Posterior vena cava (tissue), 2 donors: ENCODE results near the gene ENOX1. TPM values are rescaled to one million over a fixed set of nuclear protein-coding genes. Genes with fewer than 3 reads are reported as not detected.
"Not testable (repeated sequence)": the region's sequence is repeated elsewhere in the genome, so short reads cannot be mapped to it uniquely, and the experiment has no call there.

Experiments
- DNase-seq: peaks from one replicate; pipeline ENCODE4 v3.0.0-alpha.2; 2020; ENCODE audit warnings: low spot score
- intact Hi-C, 2 donors: fragments of 100-400 bp; cut with DNase I; formaldehyde crosslinking; loops; one replicate each; pipeline versions ENCODE4 v1.14.1 to v1.14.2; 2022 to 2023
- total RNA-seq, 2 donors: library from RNA; stranded (reverse); fragmentation: NEBNext Ultra II Directional; extraction: Animal tissue kit (Norgen Biotek cat#: 25700); gene quantifications; one replicate each; pipeline ENCODE4 v1.2.1, GENCODE V29; 2021
- donor health status: DM: yes; HTN: yes; CAD: no.
- donor health status: DM: yes; HTN: yes; CAD: no.

Gene ENOX1
- total RNA-seq, 2 donors from 2014 or later = 2.7 to 5.3 TPM

GRCh38 chr13:43195112-43195511 lies 591.7 kb downstream of the ENOX1 start:
- DNase-seq = no peak
- intact Hi-C loops = no loop called here

- intact Hi-C loops = no loop called here
- DNase-seq = no peak
These were observed 592.9 kb downstream of the ENOX1 start for GRCh38 chr13:43193789-43194420.

GRCh38 chr13:43191546-43191945 lies 595.2 kb downstream of the ENOX1 start:
- intact Hi-C loops = no loop called here
- no peak for DNase-seq

GRCh38 chr13:43185226-43185625 lies 601.5 kb downstream of the ENOX1 start:
- intact Hi-C loops = no loop called here
- DNase-seq = no peak

GRCh38 chr13:43180837-43181236 lies 605.9 kb downstream of the ENOX1 start:
- DNase-seq = no peak
- intact Hi-C loops = no loop called here

- no peak for DNase-seq
- intact Hi-C loops = no loop called here
These were observed 606.6 kb downstream of the ENOX1 start for GRCh38 chr13:43180036-43180660.

- DNase-seq = no peak
- intact Hi-C loops = no loop called here
These were observed 615.3 kb downstream of the ENOX1 start for GRCh38 chr13:43171489-43171888.

- intact Hi-C loops = no loop called here
These were observed 616.3 kb downstream of the ENOX1 start for GRCh38 chr13:43170506-43170905.

GRCh38 chr13:43168434-43168833 lies 618.3 kb downstream of the ENOX1 start:
- DNase-seq, intact Hi-C loops: not testable (repeated sequence)

More at GRCh38 chr13:43170506-43170905, 616.3 kb downstream of the ENOX1 start:
- DNase-seq = no peak

- DNase-seq = no peak
- intact Hi-C loops = no loop called here
These were observed 619.0 kb downstream of the ENOX1 start for GRCh38 chr13:43167731-43168130.

- intact Hi-C loops = no loop called here
- no peak for DNase-seq
These were observed 619.9 kb downstream of the ENOX1 start for GRCh38 chr13:43166644-43167457.

Other genes starting within 250 kb of the ENOX1 start
- gene CCDC122, start 92.8 kb upstream of the ENOX1 start, total RNA-seq = 1 to 10 TPM; 5.8 to 9.9 TPM
- 10 to 100 TPM; 12.7 to 13.1 TPM for gene LACC1, start 92.9 kb upstream of the ENOX1 start, total RNA-seq